CD14-positive monocyte (primary cell): ENCODE data around the gene FKBP11. TPM values are rescaled to one million over a fixed set of nuclear protein-coding genes. Genes with fewer than 3 reads are reported as not detected.
"Not testable (repeated sequence)": the region's sequence is repeated elsewhere in the genome, so short reads cannot be mapped to it uniquely, and the experiment has no call there.

ENCODE experiments used
- DNase-seq, 3 donors: peaks; one replicate each; pipeline ENCODE4 v3.0.0-alpha.2; 2011 to 2022
- H2AFZ ChIP-seq: 2 replicates; pipeline ENCODE4 v1.6.0; 2012; ENCODE audit warnings: mild to moderate bottlenecking, low read depth, low read length, inconsistent platforms; ENCODE audit not compliant: insufficient read depth, poor library complexity, severe bottlenecking
- H3K27ac ChIP-seq, 2 donors: 1 replicate in 1 of 2; 2 replicates in 1 of 2; pipeline ENCODE4 v1.5.1; 2012 to 2013; ENCODE audit warnings: low read length in 2 of 2, control low read depth in 1 of 2, inconsistent platforms in 1 of 2, low read depth in 1 of 2, mild to moderate bottlenecking in 1 of 2
- H3K27me3 ChIP-seq, 2 donors: one replicate each; pipeline versions ENCODE4 v1.6.0 to v1.6.1; 2011 to 2013; ENCODE audit warnings: low read length in 2 of 2; ENCODE audit not compliant: control insufficient read depth in 2 of 2, insufficient read depth in 2 of 2
- H3K36me3 ChIP-seq, 2 donors: replicated peaks in 1 of 2; 1 replicate in 1 of 2; 2 replicates in 1 of 2; pipeline versions ENCODE4 v1.5.1 to v1.6.1; 2012 to 2013; ENCODE audit warnings: low read length in 2 of 2, control low read depth in 1 of 2, inconsistent platforms in 1 of 2, mild to moderate bottlenecking in 1 of 2; ENCODE audit not compliant: insufficient read depth in 2 of 2, control insufficient read depth in 1 of 2
- H3K4me1 ChIP-seq, 2 donors: 1 replicate in 1 of 2; 2 replicates in 1 of 2; pipeline versions ENCODE4 v1.5.1 to v1.6.1; 2012 to 2013; ENCODE audit warnings: low read length in 2 of 2, control low read depth in 1 of 2, inconsistent platforms in 1 of 2, mild to moderate bottlenecking in 1 of 2, moderate library complexity in 1 of 2; ENCODE audit not compliant: insufficient read depth in 2 of 2, control insufficient read depth in 1 of 2
- H3K4me2 ChIP-seq: replicated peaks from 2 replicates; pipeline ENCODE3; 2012; ENCODE audit warnings: low read length, moderate library complexity, mild to moderate bottlenecking; ENCODE audit not compliant: poor library complexity, severe bottlenecking; ENCODE audit errors: extremely low read depth
- H3K4me3 ChIP-seq, 3 experiments: fragments of 200-600 bp in 1 of 3; sonication (generic) in 1 of 3; replicated peaks in 1 of 3; 1 replicate in 2 of 3; 2 replicates in 1 of 3; pipeline ENCODE4 v1.5.1; 2011 to 2013; ENCODE audit warnings: low read length in 3 of 3, mild to moderate bottlenecking in 3 of 3, control low read depth in 2 of 3, low read depth in 2 of 3, inconsistent platforms in 1 of 3, moderate library complexity in 1 of 3
- H3K79me2 ChIP-seq: 2 replicates; pipeline ENCODE4 v1.6.0; 2012; ENCODE audit warnings: mild to moderate bottlenecking, control low read depth, inconsistent platforms, low read length, moderate library complexity; ENCODE audit not compliant: insufficient read depth
- H3K9ac ChIP-seq: 2 replicates; pipeline ENCODE4 v1.6.0; 2017; ENCODE audit warnings: low read length, mild to moderate bottlenecking; ENCODE audit not compliant: insufficient read depth, poor library complexity, severe bottlenecking
- H3K9me3 ChIP-seq, 2 donors: replicated peaks in 1 of 2; 1 replicate in 1 of 2; 2 replicates in 1 of 2; pipeline versions ENCODE4 v1.5.1 to v1.6.1; 2012 to 2013; ENCODE audit warnings: low read length in 2 of 2, control low read depth in 1 of 2; ENCODE audit not compliant: control insufficient read depth in 1 of 2, insufficient read depth in 1 of 2
- H4K20me1 ChIP-seq: 2 replicates; pipeline ENCODE4 v1.6.0; 2012; ENCODE audit warnings: mild to moderate bottlenecking, low read length, control low read depth, moderate library complexity; ENCODE audit not compliant: insufficient read depth
- H3K27ac Mint-ChIP-seq, 7 donors: one replicate each; pipeline ENCODE4 v1.8.0; 2020; ENCODE audit warnings: mild to moderate bottlenecking in 7 of 7, mixed read lengths in 7 of 7, moderate library complexity in 6 of 7, inconsistent platforms in 2 of 7
- H3K27me3 Mint-ChIP-seq, 3 donors: one replicate each; pipeline ENCODE4 v1.8.0; 2021 to 2022; ENCODE audit warnings: low read depth in 3 of 3, mild to moderate bottlenecking in 3 of 3, mixed read lengths in 3 of 3, moderate library complexity in 3 of 3, inconsistent platforms in 1 of 3
- H3K36me3 Mint-ChIP-seq, 2 donors: one replicate each; pipeline ENCODE4 v1.8.0; 2020; ENCODE audit warnings: mixed read lengths in 2 of 2, inconsistent platforms in 1 of 2, mild to moderate bottlenecking in 1 of 2
- H3K4me1 Mint-ChIP-seq: one replicate; pipeline ENCODE4 v1.8.0; 2020; ENCODE audit warnings: mild to moderate bottlenecking, mixed read lengths
- H3K4me3 Mint-ChIP-seq, 2 donors: one replicate each; pipeline ENCODE4 v1.8.0; 2020; ENCODE audit warnings: mild to moderate bottlenecking in 2 of 2, mixed read lengths in 2 of 2, moderate library complexity in 1 of 2
- H3K9me3 Mint-ChIP-seq, 7 donors: one replicate each; pipeline ENCODE4 v1.8.0; 2020 to 2022; ENCODE audit warnings: mixed read lengths in 7 of 7, mild to moderate bottlenecking in 6 of 7, moderate library complexity in 6 of 7, inconsistent platforms in 2 of 7
- WGBS: methylation state at CpG from one replicate; pipeline ENCODE4 v1.1.5; 2013; ENCODE audit warnings: missing lambda C conversion rate; ENCODE audit not compliant: insufficient coverage; 5-methylcytosine and 5-hydroxymethylcytosine counted together
- intact Hi-C, 2 donors: fragments of 100-400 bp; cut with micrococcal nuclease; formaldehyde crosslinking; loops; one replicate each; pipeline versions ENCODE4 v1.15.0 to v1.15.1; 2023
- polyA plus RNA-seq, 3 donors: library from polyadenylated mRNA; depleted of rRNA in 1 of 3; unstranded in 2 of 3; stranded (reverse) in 1 of 3; fragments of 300-500 nt in 2 of 3; fragments of >200 nt in 1 of 3; fragmentation: Illumina TruSeq in 2 of 3; gene quantifications; 1 replicate in 2 of 3; 2 replicates in 1 of 3; pipeline ENCODE4 v1.2.3, GENCODE V29; 2012 to 2021
- TF ChIP-seq, protein P1 (sequence below): fragments of 200-600 bp; IDR thresholded peaks from one replicate; pipeline ENCODE4 v1.8.0; 2022; ENCODE audit warnings: antibody characterized with exemption, mild to moderate bottlenecking

FKBP11 gene
- polyA plus RNA-seq, 3 donors = 1.5 to 15.2 (median 2.2) TPM

DNA sequence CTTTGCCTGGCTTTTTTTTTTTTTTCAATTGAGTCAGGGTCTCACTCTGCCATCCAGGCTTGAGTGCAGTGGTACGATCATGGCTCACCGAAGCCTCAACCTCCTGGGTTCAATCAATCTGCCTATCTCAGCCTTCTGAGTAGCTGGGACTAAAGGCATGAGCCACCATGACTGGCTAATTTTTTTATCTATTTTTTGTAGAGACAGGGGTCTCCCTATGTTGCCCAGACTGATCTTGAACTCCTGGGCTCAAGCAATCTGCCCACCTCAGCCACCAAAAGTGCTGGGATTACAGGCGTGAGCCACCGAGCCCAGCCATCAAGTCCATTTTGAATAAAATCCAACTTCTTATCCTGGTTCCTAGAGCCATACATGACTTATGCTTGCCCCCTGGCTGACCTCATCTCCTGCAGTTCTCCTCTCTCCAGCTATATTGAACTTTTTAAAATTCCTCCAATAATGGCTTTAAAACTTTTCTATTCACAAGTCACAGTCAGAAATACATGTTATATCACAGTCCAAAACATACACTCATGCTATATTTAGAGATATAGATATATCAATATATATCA lies 49.3 kb downstream of the FKBP11 start:
- TF ChIP-seq, protein P1, sequence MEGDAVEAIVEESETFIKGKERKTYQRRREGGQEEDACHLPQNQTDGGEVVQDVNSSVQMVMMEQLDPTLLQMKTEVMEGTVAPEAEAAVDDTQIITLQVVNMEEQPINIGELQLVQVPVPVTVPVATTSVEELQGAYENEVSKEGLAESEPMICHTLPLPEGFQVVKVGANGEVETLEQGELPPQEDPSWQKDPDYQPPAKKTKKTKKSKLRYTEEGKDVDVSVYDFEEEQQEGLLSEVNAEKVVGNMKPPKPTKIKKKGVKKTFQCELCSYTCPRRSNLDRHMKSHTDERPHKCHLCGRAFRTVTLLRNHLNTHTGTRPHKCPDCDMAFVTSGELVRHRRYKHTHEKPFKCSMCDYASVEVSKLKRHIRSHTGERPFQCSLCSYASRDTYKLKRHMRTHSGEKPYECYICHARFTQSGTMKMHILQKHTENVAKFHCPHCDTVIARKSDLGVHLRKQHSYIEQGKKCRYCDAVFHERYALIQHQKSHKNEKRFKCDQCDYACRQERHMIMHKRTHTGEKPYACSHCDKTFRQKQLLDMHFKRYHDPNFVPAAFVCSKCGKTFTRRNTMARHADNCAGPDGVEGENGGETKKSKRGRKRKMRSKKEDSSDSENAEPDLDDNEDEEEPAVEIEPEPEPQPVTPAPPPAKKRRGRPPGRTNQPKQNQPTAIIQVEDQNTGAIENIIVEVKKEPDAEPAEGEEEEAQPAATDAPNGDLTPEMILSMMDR = no peak
- Histone ChIP-seq H2AFZ (no peak overlapping the region), H3K27me3 (peaks cover 1 to 7% of the 10 kb centered on the region in 2 donors), H3K27ac (no peak overlapping the region), H3K4me2 (no peak overlapping the region), H3K79me2 (no peaks in the 10 kb centered on the region), H3K4me1 (no peaks in the 10 kb centered on the region), H3K4me3 (no peak overlapping the region), H4K20me1 (no peaks in the 10 kb centered on the region), H3K36me3 (no peaks in the 10 kb centered on the region), H3K9ac (no peak overlapping the region), H3K9me3 (no peaks in the 10 kb centered on the region)
- no peak for DNase-seq
- Mint-ChIP-seq H3K36me3 (no peaks in the 10 kb centered on the region), H3K4me3 (no peak overlapping the region), H3K27me3 (peaks cover 7 to 29% (median 16%) of the 10 kb centered on the region in 3 donors), H3K9me3 (no peaks in the 10 kb centered on the region), H3K4me1 (no peaks in the 10 kb centered on the region), H3K27ac (no peak overlapping the region)
- intact Hi-C loops = no loop called here
- WGBS = 94% methylated on average over 2 of the region's 4 CpGs

- 93% methylated on average over 6 of the region's 8 CpGs for WGBS
- peaks cover 9 to 11% (median 9%) of the 10 kb centered on the region in 3 donors for H3K27me3 Mint-ChIP-seq
- H3K4me1 Mint-ChIP-seq, H4K20me1 ChIP-seq, H3K9ac ChIP-seq, H2AFZ ChIP-seq, H3K27ac Mint-ChIP-seq, DNase-seq, H3K36me3 ChIP-seq, H3K4me3 ChIP-seq, H3K79me2 ChIP-seq, intact Hi-C loops, H3K27me3 ChIP-seq, H3K36me3 Mint-ChIP-seq, H3K9me3 Mint-ChIP-seq, H3K9me3 ChIP-seq, H3K4me3 Mint-ChIP-seq, H3K4me2 ChIP-seq, H3K27ac ChIP-seq, H3K4me1 ChIP-seq: not testable (repeated sequence)
These were observed 51.8 kb downstream of the FKBP11 start for GRCh38 chr12:48873534-48873933.
